ENCODE data around the gene DCTN3.
A peak's percentile ranks its signal among the peaks of the same experiment; 100 is the strongest.

DCTN3 gene

DNA sequence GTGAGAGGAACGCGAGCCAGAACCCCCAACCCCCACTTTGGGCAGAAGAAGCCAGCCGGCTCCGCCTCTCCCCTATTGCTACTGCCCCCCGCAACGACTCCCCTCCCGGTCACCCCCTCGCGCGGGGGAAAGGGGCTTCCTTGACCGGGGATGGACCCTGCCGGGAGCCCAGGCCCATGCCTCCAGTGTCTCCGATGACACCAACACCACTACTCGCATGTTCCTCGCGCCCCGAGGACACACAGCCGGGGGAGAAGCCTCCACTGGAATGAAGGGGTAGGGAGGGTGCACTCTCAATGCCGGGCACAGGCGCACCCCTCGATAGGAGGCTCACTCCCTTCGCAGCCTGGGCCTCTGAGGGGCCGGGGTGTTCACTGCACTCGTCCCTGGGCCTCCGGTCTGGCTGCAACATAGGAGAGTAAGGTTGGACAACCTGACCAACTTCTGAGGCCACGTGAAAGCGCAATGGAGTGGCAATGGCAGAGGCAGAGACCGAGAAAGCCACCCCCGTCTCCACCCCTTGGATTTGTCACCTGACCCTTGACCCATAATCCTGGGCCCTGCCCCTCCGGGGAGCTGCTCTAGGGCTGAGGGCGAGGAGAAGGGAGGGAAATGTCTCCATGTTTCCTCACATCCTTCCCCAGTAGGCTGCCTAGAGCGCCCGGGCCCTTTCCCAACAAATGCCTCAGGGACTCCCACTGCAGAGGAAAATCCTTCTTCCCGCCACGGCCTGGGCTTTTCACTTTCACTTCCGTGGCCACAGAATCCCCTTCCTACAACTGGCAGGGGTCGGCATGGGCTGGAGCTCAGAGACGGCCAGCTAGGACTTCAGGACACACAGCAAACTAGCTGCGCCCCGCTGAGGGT is 29.7 kb downstream of the DCTN3 start:
- peaks cover 29% of the 10 kb centered on the region for H3K4me1 ChIP-seq (ENCODE audit: control insufficient read depth, insufficient read depth, low read depth, low read length)
- no peak overlapping the region for H3K9ac ChIP-seq (ENCODE audit: low read length)
- peak overlapping the region; percentile 55 for H3K4me2 ChIP-seq (ENCODE audit: low read length, poor library complexity, severe bottlenecking)
- no peak overlapping the region for H2AFZ ChIP-seq (ENCODE audit: low read depth, low read length)
- WGBS, result 7% methylated on average over 26 of the region's 40 CpGs
- no peak overlapping the region for H3K23ac ChIP-seq (ENCODE audit: low read length in 2 of 2)
- H3K36me3 ChIP-seq (ENCODE audit: control insufficient read depth in 1 of 2, insufficient read depth in 2 of 2, low read depth in 1 of 2, low read length in 2 of 2), result no peaks in the 10 kb centered on the region
- peak; percentile 39 for DNase-seq
- H2BK120ac ChIP-seq (ENCODE audit: low read depth, low read length), result no peak overlapping the region
- H3K18ac ChIP-seq (ENCODE audit: low read depth in 1 of 2, low read length in 2 of 2), result no peak overlapping the region
- no peaks in the 10 kb centered on the region for H3K9me3 ChIP-seq (ENCODE audit: control insufficient read depth, low read length)
- no peak overlapping the region for H3K4ac ChIP-seq (ENCODE audit: low read depth in 1 of 2, low read length in 2 of 2)
- H3K4me3 ChIP-seq (ENCODE audit: insufficient read depth in 1 of 2, low read depth in 1 of 2, low read length in 2 of 2), result peak overlapping the region; percentile 30 to 68
- H3K27ac ChIP-seq (ENCODE audit: low read length, poor library complexity, severe bottlenecking), result no peak overlapping the region
- no peak overlapping the region for H2BK12ac ChIP-seq (ENCODE audit: low read length in 2 of 2)
- H2BK15ac ChIP-seq (ENCODE audit: low read depth, poor library complexity, severe bottlenecking), result no peak overlapping the region
- H4K91ac ChIP-seq (ENCODE audit: low read length), result no peak overlapping the region
- H2AK5ac ChIP-seq (ENCODE audit: low read length, severe bottlenecking), result no peak overlapping the region
- no peak overlapping the region for H4K8ac ChIP-seq (ENCODE audit: low read length)
- no peak overlapping the region for H3K14ac ChIP-seq (ENCODE audit: low read length in 2 of 2)
- H3K27me3 ChIP-seq (ENCODE audit: control insufficient read depth in 1 of 2, insufficient read depth in 1 of 2, low read length in 2 of 2), result peaks cover 86 to 92% of the 10 kb centered on the region in 2 experiments
- H3K79me1 ChIP-seq (replicated peaks; ENCODE audit: low read length, poor library complexity, severe bottlenecking), result no peaks in the 10 kb centered on the region
- no peak overlapping the region for H2BK5ac ChIP-seq (ENCODE audit: low read depth, low read length, poor library complexity, severe bottlenecking)

DNA sequence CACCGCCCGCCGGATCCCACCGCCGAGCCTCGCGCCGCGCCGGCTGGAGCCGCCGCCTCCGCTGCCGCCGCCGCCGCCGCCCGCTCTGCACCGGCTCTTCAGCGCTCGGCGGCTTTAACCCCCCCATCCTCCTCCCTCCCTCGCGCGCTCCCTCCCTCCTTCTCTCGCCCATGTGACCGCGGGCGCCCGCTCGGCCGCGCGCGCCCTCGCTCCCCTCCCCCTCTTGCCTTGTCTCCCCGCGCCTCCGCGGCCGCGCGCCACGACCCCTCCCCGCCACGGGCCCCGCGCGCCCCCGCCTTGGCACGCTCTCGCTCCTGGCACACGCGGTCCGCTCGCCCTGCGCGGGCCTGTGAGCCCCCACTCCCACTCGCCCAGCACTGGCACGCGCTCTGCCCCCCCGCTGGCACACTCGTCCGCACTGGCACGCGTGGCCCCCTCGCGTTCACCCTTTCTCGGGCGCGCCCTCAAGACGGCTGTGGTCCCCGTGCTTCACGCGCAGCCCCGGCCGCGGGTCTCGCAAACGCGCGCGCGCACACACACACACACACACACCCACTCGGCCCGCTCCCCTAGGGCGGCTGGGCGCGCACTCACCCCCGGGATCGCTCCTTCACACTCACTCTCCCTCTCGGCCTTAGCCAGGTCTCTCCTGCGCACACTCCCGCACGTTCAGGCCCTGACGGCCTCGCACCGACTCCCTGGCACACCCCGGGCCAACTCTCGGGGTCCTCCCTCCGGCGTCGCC is 30.5 kb downstream of the DCTN3 start, which contains the start of gene CNTFR:
Gene CNTFR (minus strand): TSS at position 89 of the 745 bp plus-strand sequence. CDS start 20,743 bp downstream, outside the sequence.
- Histone ChIP-seq H2AFZ (ENCODE audit: low read depth, low read length) (no peak within 1 kb of the TSS), H3K79me1 (replicated peaks; ENCODE audit: low read length, poor library complexity, severe bottlenecking) (no peaks in the 10 kb centered on the region), H2BK12ac (ENCODE audit: low read length in 2 of 2) (no peak within 1 kb of the TSS), H2AK5ac (ENCODE audit: low read length, severe bottlenecking) (no peak within 1 kb of the TSS), H4K91ac (ENCODE audit: low read length) (no peak within 1 kb of the TSS), H3K18ac (ENCODE audit: low read depth in 1 of 2, low read length in 2 of 2) (no peak within 1 kb of the TSS), H2BK15ac (ENCODE audit: low read depth, poor library complexity, severe bottlenecking) (no peak within 1 kb of the TSS), H3K27ac (ENCODE audit: low read length, poor library complexity, severe bottlenecking) (no peak within 1 kb of the TSS), H3K4ac (ENCODE audit: low read depth in 1 of 2, low read length in 2 of 2) (no peak within 1 kb of the TSS), H3K4me3 (ENCODE audit: insufficient read depth in 1 of 2, low read depth in 1 of 2, low read length in 2 of 2) (peak within 1 kb of the TSS; percentile 43 to 65), H3K36me3 (ENCODE audit: control insufficient read depth in 1 of 2, insufficient read depth in 2 of 2, low read depth in 1 of 2, low read length in 2 of 2) (no peaks in the 10 kb centered on the region), H3K4me1 (ENCODE audit: control insufficient read depth, insufficient read depth, low read depth, low read length) (peaks cover 29% of the 10 kb centered on the region), H2BK5ac (ENCODE audit: low read depth, low read length, poor library complexity, severe bottlenecking) (no peak within 1 kb of the TSS), H3K9ac (ENCODE audit: low read length) (no peak within 1 kb of the TSS), H3K9me3 (ENCODE audit: control insufficient read depth, low read length) (no peaks in the 10 kb centered on the region), H3K14ac (ENCODE audit: low read length in 2 of 2) (peak within 1 kb of the TSS in 1 of 2 experiments; percentile 37), H4K8ac (ENCODE audit: low read length) (no peak within 1 kb of the TSS), H2BK120ac (ENCODE audit: low read depth, low read length) (no peak within 1 kb of the TSS), H3K27me3 (ENCODE audit: control insufficient read depth in 1 of 2, insufficient read depth in 1 of 2, low read length in 2 of 2) (peaks cover 93 to 94% of the 10 kb centered on the region in 2 experiments), H3K23ac (ENCODE audit: low read length in 2 of 2) (no peak within 1 kb of the TSS), H3K4me2 (ENCODE audit: low read length, poor library complexity, severe bottlenecking) (peak within 1 kb of the TSS; percentile 55)
- peak; percentile 9 for DNase-seq
- WGBS, result under 1% methylated on average over 74 of the region's 104 CpGs

DNA sequence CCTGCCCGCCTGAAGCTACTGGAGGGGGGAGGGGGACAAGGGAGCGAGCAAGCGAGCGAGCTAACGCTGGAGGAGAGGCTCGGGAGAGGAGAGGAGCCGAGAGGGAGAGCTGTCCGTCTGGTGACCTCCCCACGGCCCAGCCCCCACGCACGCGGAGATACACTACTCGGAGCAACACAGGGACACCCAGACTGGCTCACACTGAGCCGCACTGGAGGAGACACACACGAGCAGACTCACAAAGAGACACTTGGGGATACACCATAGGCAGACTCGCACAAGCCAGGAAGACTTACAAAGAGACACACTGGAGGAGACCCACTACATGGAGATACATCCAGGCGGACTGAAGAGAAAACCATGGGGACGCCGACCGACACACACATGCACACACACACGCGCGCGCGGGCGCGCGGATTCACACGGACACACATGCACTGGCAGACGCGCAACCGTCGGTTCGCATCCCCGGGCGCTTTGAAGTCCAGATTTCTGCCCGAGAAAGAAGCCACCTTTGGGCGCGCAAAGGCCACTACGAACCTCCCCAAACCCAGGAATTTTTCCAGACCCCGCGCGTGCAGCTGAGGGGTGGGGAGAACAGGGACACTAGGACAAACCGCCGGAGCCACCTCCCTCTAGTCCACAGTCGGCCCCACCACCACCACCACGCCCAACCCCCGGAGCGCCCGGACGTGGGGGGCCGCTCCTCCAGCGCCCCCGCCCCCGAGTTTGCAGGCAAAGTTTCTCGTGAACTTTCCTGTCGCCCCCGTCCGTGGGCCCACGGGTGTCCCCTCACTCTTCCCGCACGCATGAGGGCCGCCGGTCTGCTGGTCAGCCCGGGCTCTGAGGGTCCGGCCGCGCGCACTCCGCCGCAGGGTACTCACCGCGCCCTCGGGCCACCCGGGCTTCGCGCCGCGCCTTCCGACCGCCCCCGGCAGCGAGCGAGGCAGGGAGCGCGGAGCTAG is 31.3 kb downstream of the DCTN3 start:
- no peak overlapping the region for H2BK120ac ChIP-seq (ENCODE audit: low read depth, low read length)
- H2AK5ac ChIP-seq (ENCODE audit: low read length, severe bottlenecking), result no peak overlapping the region
- H3K4me3 ChIP-seq (ENCODE audit: insufficient read depth in 1 of 2, low read depth in 1 of 2, low read length in 2 of 2), result peak overlapping the region in 1 of 2 experiments; percentile 23
- H3K9me3 ChIP-seq (ENCODE audit: control insufficient read depth, low read length), result no peaks in the 10 kb centered on the region
- H3K27ac ChIP-seq (ENCODE audit: low read length, poor library complexity, severe bottlenecking), result no peak overlapping the region
- H2BK12ac ChIP-seq (ENCODE audit: low read length in 2 of 2), result no peak overlapping the region
- H3K9ac ChIP-seq (ENCODE audit: low read length), result no peak overlapping the region
- peaks cover 29% of the 10 kb centered on the region for H3K4me1 ChIP-seq (ENCODE audit: control insufficient read depth, insufficient read depth, low read depth, low read length)
- H3K79me1 ChIP-seq (replicated peaks; ENCODE audit: low read length, poor library complexity, severe bottlenecking), result no peaks in the 10 kb centered on the region
- H3K18ac ChIP-seq (ENCODE audit: low read depth in 1 of 2, low read length in 2 of 2), result no peak overlapping the region
- peaks cover 92 to 95% of the 10 kb centered on the region in 2 experiments for H3K27me3 ChIP-seq (ENCODE audit: control insufficient read depth in 1 of 2, insufficient read depth in 1 of 2, low read length in 2 of 2)
- H2AFZ ChIP-seq (ENCODE audit: low read depth, low read length), result no peak overlapping the region
- no peak overlapping the region for H4K91ac ChIP-seq (ENCODE audit: low read length)
- no peaks in the 10 kb centered on the region for H3K36me3 ChIP-seq (ENCODE audit: control insufficient read depth in 1 of 2, insufficient read depth in 2 of 2, low read depth in 1 of 2, low read length in 2 of 2)
- WGBS, result 2% methylated on average over 79 of the region's 86 CpGs
- no peak overlapping the region for H4K8ac ChIP-seq (ENCODE audit: low read length)
- no peak overlapping the region for H3K4ac ChIP-seq (ENCODE audit: low read depth in 1 of 2, low read length in 2 of 2)
- H3K23ac ChIP-seq (ENCODE audit: low read length in 2 of 2), result no peak overlapping the region
- H3K4me2 ChIP-seq (ENCODE audit: low read length, poor library complexity, severe bottlenecking), result peak overlapping the region; percentile 55
- H2BK5ac ChIP-seq (ENCODE audit: low read depth, low read length, poor library complexity, severe bottlenecking), result no peak overlapping the region
- H3K14ac ChIP-seq (ENCODE audit: low read length in 2 of 2), result no peak overlapping the region
- no peak overlapping the region for H2BK15ac ChIP-seq (ENCODE audit: low read depth, poor library complexity, severe bottlenecking)
- no peak for DNase-seq
